Osteocyte (in vitro differentiated cells): ENCODE measurements around the gene MED13L. TPM values are rescaled to one million over a fixed set of nuclear protein-coding genes. Genes with fewer than 3 reads are reported as not detected.
A peak's percentile ranks its signal among the peaks of the same experiment; 100 is the strongest.

Source experiments
- DNase-seq: peaks from one replicate; pipeline ENCODE4 v3.0.0; 2021; ENCODE audit warnings: mixed read lengths; ENCODE audit not compliant: unreplicated experiment; ENCODE audit errors: extremely low spot score
- H3K27ac Mint-ChIP-seq: one replicate; pipeline ENCODE4 v1.8.0; 2021; ENCODE audit warnings: mild to moderate bottlenecking, mixed read lengths; ENCODE audit not compliant: unreplicated experiment
- H3K27me3 Mint-ChIP-seq: one replicate; pipeline ENCODE4 v1.8.0; 2021; ENCODE audit warnings: mixed read lengths; ENCODE audit not compliant: unreplicated experiment
- H3K36me3 Mint-ChIP-seq: one replicate; pipeline ENCODE4 v1.8.0; 2021; ENCODE audit warnings: mixed read lengths; ENCODE audit not compliant: unreplicated experiment
- H3K4me1 Mint-ChIP-seq: one replicate; pipeline ENCODE4 v1.8.0; 2021; ENCODE audit warnings: mixed read lengths; ENCODE audit not compliant: unreplicated experiment
- H3K4me3 Mint-ChIP-seq: one replicate; pipeline ENCODE4 v1.8.0; 2021; ENCODE audit warnings: mild to moderate bottlenecking, moderate library complexity, mixed read lengths; ENCODE audit not compliant: unreplicated experiment
- H3K9me3 Mint-ChIP-seq: one replicate; pipeline ENCODE4 v1.8.0; 2021; ENCODE audit warnings: mixed read lengths; ENCODE audit not compliant: unreplicated experiment
- CTCF ChIP-seq: fragments of 200-600 bp; sonication (generic); IDR thresholded peaks from 2 replicates; pipeline ENCODE4 v1.5.0; 2021; ENCODE audit warnings: antibody characterized with exemption, mild to moderate bottlenecking, moderate library complexity
- total RNA-seq: library from RNA; stranded (reverse); gene quantifications from 2 replicates; pipeline ENCODE4 v1.2.1, GENCODE V29; 2021

The MED13L gene
- total RNA-seq, 1 donor from 2014 or later: 229 TPM

DNA sequence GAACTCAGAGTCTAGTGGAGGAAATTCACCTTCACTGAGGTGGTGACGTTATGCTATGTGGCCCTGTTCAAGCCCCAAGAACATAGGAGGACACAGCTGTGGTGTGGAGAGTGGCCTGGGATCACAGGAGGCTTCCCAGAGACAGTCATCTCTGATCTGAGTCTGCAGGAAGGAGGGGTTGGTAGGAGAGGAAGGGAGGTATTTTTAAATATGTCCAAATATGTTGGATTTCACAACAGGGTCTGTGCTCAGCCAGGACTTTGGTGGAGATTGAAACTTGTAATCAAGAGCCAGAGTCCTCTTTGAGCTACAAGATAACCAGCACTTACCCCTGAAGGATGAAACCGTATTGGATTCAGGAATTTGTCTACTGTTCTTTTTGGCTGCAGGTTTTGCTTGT is 26.4 kb upstream of the MED13L start:
- TF ChIP-seq CTCF: no peak
- Mint-ChIP-seq H3K4me1 (peaks cover 17% of the 10 kb centered on the region), H3K4me3 (no peak overlapping the region), H3K9me3 (no peaks in the 10 kb centered on the region), H3K36me3 (no peaks in the 10 kb centered on the region), H3K27me3 (no peaks in the 10 kb centered on the region), H3K27ac (no peak overlapping the region)
- DNase-seq: no peak

GRCh38 chr12:116303066-116303465 is 25.6 kb upstream of the MED13L start:
- H3K36me3 Mint-ChIP-seq: no peaks in the 10 kb centered on the region
- H3K4me3 Mint-ChIP-seq: no peak overlapping the region
- no peaks in the 10 kb centered on the region for H3K27me3 Mint-ChIP-seq
- peaks cover 18% of the 10 kb centered on the region for H3K4me1 Mint-ChIP-seq
- no peak for DNase-seq
- no peaks in the 10 kb centered on the region for H3K9me3 Mint-ChIP-seq
- no peak overlapping the region for H3K27ac Mint-ChIP-seq
- TF ChIP-seq CTCF: no peak

DNA sequence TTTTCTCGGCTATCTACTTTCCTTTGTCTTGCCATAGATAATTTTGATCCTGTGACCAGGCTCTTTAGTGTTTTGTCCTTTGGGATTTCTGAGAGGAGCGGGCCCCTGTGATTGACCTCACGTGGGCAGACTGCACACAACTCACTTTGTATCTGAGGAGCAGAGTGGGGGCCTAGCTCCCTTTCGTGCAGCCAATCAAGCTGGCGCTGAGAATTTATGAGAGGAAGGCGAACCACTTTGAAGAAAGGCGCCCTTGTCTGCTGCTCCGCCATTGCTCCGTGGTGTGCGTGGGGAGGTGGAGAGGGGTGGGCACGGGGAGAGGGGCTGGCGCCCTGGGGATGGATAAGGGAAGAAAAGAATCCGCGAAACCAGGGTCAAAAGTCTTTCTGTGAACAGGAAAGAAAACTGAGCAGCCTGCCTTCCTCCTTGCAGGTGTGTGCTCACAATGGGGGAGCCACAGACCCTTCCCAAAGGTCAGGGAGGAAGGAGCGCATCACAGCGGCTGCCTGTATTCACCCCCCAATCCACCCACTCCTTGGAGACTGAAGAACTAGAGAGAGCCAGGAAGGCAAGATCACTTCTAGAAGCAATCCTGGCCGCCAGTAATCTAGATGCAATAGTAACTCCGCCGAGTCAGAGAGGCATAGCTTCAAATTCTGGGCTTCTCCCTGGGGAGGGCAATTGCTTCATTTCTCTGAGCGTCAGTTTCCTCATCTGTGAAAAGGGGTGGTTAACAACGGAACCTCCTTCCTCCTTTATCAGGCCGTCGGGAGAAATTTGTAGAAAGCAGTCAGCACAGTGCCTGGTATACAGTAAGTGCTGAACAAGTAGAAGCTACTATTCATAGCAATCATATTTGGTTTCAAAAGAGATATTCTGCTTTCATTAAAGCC is 24.9 kb upstream of the MED13L start:
- DNase-seq: no peak
- H3K9me3 Mint-ChIP-seq: no peaks in the 10 kb centered on the region
- H3K27ac Mint-ChIP-seq: no peak overlapping the region
- no peak for TF ChIP-seq CTCF
- H3K27me3 Mint-ChIP-seq: no peaks in the 10 kb centered on the region
- no peak overlapping the region for H3K4me3 Mint-ChIP-seq
- H3K4me1 Mint-ChIP-seq: peaks cover 22% of the 10 kb centered on the region
- no peaks in the 10 kb centered on the region for H3K36me3 Mint-ChIP-seq

DNA sequence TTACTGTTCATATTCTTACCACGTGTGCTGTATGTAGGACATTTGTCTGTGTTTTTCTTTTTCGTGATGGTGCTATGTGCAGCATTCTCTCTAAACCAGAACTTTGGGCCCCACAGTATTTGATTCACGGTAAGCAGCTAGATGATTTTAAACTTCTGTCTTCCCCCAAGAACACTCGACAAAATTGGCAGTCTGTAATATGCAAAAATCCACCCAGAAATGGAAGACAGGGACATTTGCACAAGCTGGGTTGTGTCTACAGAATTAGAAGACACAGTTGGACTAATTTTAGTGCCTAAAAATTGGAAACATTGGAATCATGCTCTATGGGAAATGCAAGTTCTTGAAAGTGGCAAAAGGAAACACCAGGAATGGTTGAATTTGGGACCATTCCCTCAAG is 24.1 kb upstream of the MED13L start:
- Mint-ChIP-seq H3K27ac (no peak overlapping the region), H3K27me3 (no peaks in the 10 kb centered on the region), H3K9me3 (no peaks in the 10 kb centered on the region), H3K36me3 (no peaks in the 10 kb centered on the region), H3K4me3 (no peak overlapping the region), H3K4me1 (peaks cover 22% of the 10 kb centered on the region)
- TF ChIP-seq CTCF: no peak
- no peak for DNase-seq

- H3K27me3 Mint-ChIP-seq: no peaks in the 10 kb centered on the region
- peaks cover 37% of the 10 kb centered on the region for H3K4me1 Mint-ChIP-seq
- no peak for TF ChIP-seq CTCF
- no peak for DNase-seq
- H3K4me3 Mint-ChIP-seq: no peak overlapping the region
- no peaks in the 10 kb centered on the region for H3K9me3 Mint-ChIP-seq
- peak overlapping the region; percentile 81 for H3K27ac Mint-ChIP-seq
- no peaks in the 10 kb centered on the region for H3K36me3 Mint-ChIP-seq
Measured at GRCh38 chr12:116299665-116300328, 22.3 kb upstream of the MED13L start.
